SK-N-SH (cell line): ENCODE data around the gene PA2G4. TPM values are rescaled to one million over a fixed set of nuclear protein-coding genes. Genes with fewer than 3 reads are reported as not detected.

Experiments used
- CTCF ChIA-PET: fragments of 300-600, 350-600 bp; formaldehyde crosslinking; extraction: SDS; loops from one replicate; lab custom pipeline; 2021; lab: Yijun Ruan, JAX
- POLR2A ChIA-PET: fragments of 350-600 bp; sonication (Branson Sonifier 250); formaldehyde crosslinking; extraction: SDS; loops from one replicate; lab custom pipeline; 2020; ENCODE audit warnings: antibody characterized with exemption, inconsistent platforms; lab: Yijun Ruan, JAX
- DNase-seq: peaks from one replicate; pipeline ENCODE4 v3.0.0; 2012
- H2AFZ ChIP-seq: fragments of 200-600 bp; sonication (generic); 2 replicates; pipeline ENCODE4 v1.8.1; 2016; ENCODE audit warnings: antibody characterized with exemption, mild to moderate bottlenecking, low read depth
- H3F3A ChIP-seq: fragments of 200-600 bp; sonication (generic); replicated peaks from 2 replicates; pipeline ENCODE3; 2016; ENCODE audit warnings: antibody characterized with exemption, mild to moderate bottlenecking; ENCODE audit not compliant: insufficient read depth
- H3K27ac ChIP-seq, 2 experiments: fragments of 200-500 bp in 1 of 2; fragments of 200-600 bp in 1 of 2; sonication (Bioruptor generic) in 1 of 2; sonication (generic), shearing (Covaris generic) in 1 of 2; 2 replicates each; pipeline versions ENCODE4 v1.5.1 to v1.6.1; 2014 to 2016; ENCODE audit warnings: low read depth in 2 of 2, inconsistent platforms in 1 of 2, low read length in 1 of 2, mild to moderate bottlenecking in 1 of 2, mixed read lengths in 1 of 2
- H3K27me3 ChIP-seq: fragments of 200-600 bp; sonication (generic), shearing (Covaris generic); 2 replicates; pipeline ENCODE4 v1.6.1; 2016; ENCODE audit warnings: mixed run types; ENCODE audit not compliant: insufficient read depth
- H3K36me3 ChIP-seq, 2 experiments: fragments of 200-500 bp in 1 of 2; fragments of 200-600 bp in 1 of 2; sonication (Bioruptor generic) in 1 of 2; sonication (generic) in 1 of 2; replicated peaks in 1 of 2; 2 replicates each; pipeline versions ENCODE3 to v1.5.1; 2014 to 2016; ENCODE audit warnings: low read length in 1 of 2, mild to moderate bottlenecking in 1 of 2; ENCODE audit not compliant: insufficient read depth in 2 of 2, control insufficient read depth in 1 of 2
- H3K4me1 ChIP-seq, 2 experiments: fragments of 200-500 bp in 1 of 2; fragments of 200-600 bp in 1 of 2; sonication (Bioruptor generic) in 1 of 2; sonication (generic), shearing (Covaris generic) in 1 of 2; 2 replicates each; pipeline versions ENCODE4 v1.5.1 to v1.6.1; 2014 to 2016; ENCODE audit warnings: low read depth in 1 of 2, low read length in 1 of 2, mixed run types in 1 of 2; ENCODE audit not compliant: insufficient read depth in 2 of 2, control insufficient read depth in 1 of 2
- H3K4me2 ChIP-seq: fragments of 200-600 bp; sonication (generic), shearing (Covaris generic); 2 replicates; pipeline ENCODE4 v1.6.1; 2017; ENCODE audit warnings: mixed run types
- H3K4me3 ChIP-seq, 2 experiments: fragments of 200-500 bp in 1 of 2; fragments of 200-600 bp in 1 of 2; sonication (Bioruptor generic) in 1 of 2; sonication (generic), shearing (Covaris generic) in 1 of 2; 2 replicates each; pipeline versions ENCODE4 v1.5.1 to v1.8.1; 2014 to 2016; ENCODE audit warnings: low read depth in 2 of 2, inconsistent platforms in 1 of 2, low read length in 1 of 2, mild to moderate bottlenecking in 1 of 2, mixed read lengths in 1 of 2, moderate library complexity in 1 of 2
- H3K79me2 ChIP-seq: fragments of 200-600 bp; sonication (generic); 2 replicates; pipeline ENCODE4 v1.8.1; 2017; ENCODE audit warnings: mild to moderate bottlenecking; ENCODE audit not compliant: insufficient read depth
- H3K9ac ChIP-seq: fragments of 200-600 bp; sonication (generic); 2 replicates; pipeline ENCODE4 v1.6.1; 2017; ENCODE audit warnings: mixed run types
- H3K9me2 ChIP-seq: fragments of 200-600 bp; sonication (generic); 2 replicates; pipeline ENCODE4 v1.6.1; 2017; ENCODE audit warnings: mixed run types
- H3K9me3 ChIP-seq: fragments of 200-600 bp; sonication (generic); 2 replicates; pipeline ENCODE4 v1.6.1; 2017; ENCODE audit warnings: mixed run types, mild to moderate bottlenecking, moderate library complexity
- H4K20me1 ChIP-seq: fragments of 200-600 bp; sonication (generic); 2 replicates; pipeline ENCODE4 v1.6.1; 2017; ENCODE audit warnings: mild to moderate bottlenecking, mixed run types; ENCODE audit not compliant: insufficient read depth
- CHD2 ChIP-seq: fragments of 150-350 bp; IDR thresholded peaks from 2 replicates; pipeline ENCODE4 v1.6.1; 2018; ENCODE audit warnings: low read length; ENCODE audit not compliant: partially characterized antibody
- CTCF ChIP-seq: fragments of 200-600 bp; sonication (generic); IDR thresholded peaks from 2 replicates; pipeline ENCODE4 v1.6.1; 2017; ENCODE audit warnings: antibody characterized with exemption, mild to moderate bottlenecking, moderate library complexity
- ELF1 ChIP-seq: IDR thresholded peaks from 2 replicates; pipeline ENCODE4 v1.4.0; 2012
- EZH2phosphoT487 ChIP-seq: fragments of 200-600 bp; sonication (generic); IDR thresholded peaks from 2 replicates; pipeline ENCODE4 v1.6.1; 2017; ENCODE audit warnings: low read depth, mixed run types, mild to moderate bottlenecking, antibody characterized with exemption, moderate library complexity, borderline replicate concordance
- FOXM1 ChIP-seq: IDR thresholded peaks from 2 replicates; pipeline ENCODE4 v1.4.0; 2012; ENCODE audit warnings: low read depth, mild to moderate bottlenecking
- GABPA ChIP-seq: IDR thresholded peaks from 2 replicates; pipeline ENCODE4 v1.4.0; 2012; ENCODE audit warnings: low read depth, mild to moderate bottlenecking
- IRF3 ChIP-seq: fragments of 150-350 bp; IDR thresholded peaks from 2 replicates; pipeline ENCODE4 v1.6.1; 2016; ENCODE audit warnings: mild to moderate bottlenecking, low read depth, low read length
- MEF2A ChIP-seq: IDR thresholded peaks from 2 replicates; pipeline ENCODE4 v1.4.0; 2012; ENCODE audit warnings: low read depth, borderline replicate concordance
- PBX3 ChIP-seq: IDR thresholded peaks from 2 replicates; pipeline ENCODE4; 2012
- RCOR1 ChIP-seq: fragments of 150-350 bp; IDR thresholded peaks from 2 replicates; pipeline ENCODE4 v1.6.1; 2017; ENCODE audit warnings: antibody characterized with exemption, low read length
- RXRA ChIP-seq: IDR thresholded peaks from 2 replicates; pipeline ENCODE4 v1.4.0; 2012; ENCODE audit warnings: low read depth, mild to moderate bottlenecking, borderline replicate concordance
- TAF1 ChIP-seq: IDR thresholded peaks from 2 replicates; pipeline ENCODE4 v1.6.1; 2012; ENCODE audit warnings: low read depth, mild to moderate bottlenecking, low read length, moderate library complexity, borderline replicate concordance
- TEAD4 ChIP-seq: IDR thresholded peaks from 2 replicates; pipeline ENCODE4 v1.4.0; 2012; ENCODE audit warnings: mild to moderate bottlenecking, borderline replicate concordance; ENCODE audit not compliant: insufficient read depth
- USF2 ChIP-seq: fragments of 150-350 bp; IDR thresholded peaks from 2 replicates; pipeline ENCODE4 v1.6.1; 2017; ENCODE audit warnings: antibody characterized with exemption, low read length, low read depth, borderline replicate concordance
- YY1 ChIP-seq: IDR thresholded peaks from 2 replicates; pipeline ENCODE4 v1.4.0; 2012; ENCODE audit warnings: low read depth, mild to moderate bottlenecking
- WGBS: methylation state at CpG from one replicate; pipeline ENCODE4 v1.1.6; 2017; ENCODE audit warnings: low lambda C conversion rate; 5-methylcytosine and 5-hydroxymethylcytosine counted together
- polyA plus RNA-seq, 3 experiments: library from polyadenylated mRNA; depleted of rRNA; stranded (reverse); fragments of >200 nt; gene quantifications; 2 replicates each; pipeline ENCODE4 v1.2.3, GENCODE V29; 2012

Gene PA2G4
- polyA plus RNA-seq, 1 of the 3 experiments (the other 2 are of a cell fraction) = 207 TPM

- peaks cover 8 to 10% of the 10 kb centered on the region in 2 experiments; a peak in 3 of 4 replicates for H3K4me1 ChIP-seq
- no peak overlapping the region for H3K4me2 ChIP-seq
- CTCF ChIA-PET = no interaction called here
- no peaks in the 10 kb centered on the region for H3K9me3 ChIP-seq
- peaks cover 51% of the 10 kb centered on the region for H3F3A ChIP-seq
- H3K27me3 ChIP-seq = no peaks in the 10 kb centered on the region
- H4K20me1 ChIP-seq = peaks cover 3% of the 10 kb centered on the region; the same call in 1 of the 2 replicates
- no peak overlapping the region for H2AFZ ChIP-seq
- H3K9ac ChIP-seq = no peak overlapping the region
- no peaks in the 10 kb centered on the region for H3K9me2 ChIP-seq
- WGBS = 97% methylated on average over 1 of the region's 1 CpG
- H3K79me2 ChIP-seq = peaks cover 21% of the 10 kb centered on the region
- POLR2A ChIA-PET = interaction anchor here (0.7 kb wide), 1 partner anchor 56 kb away, joined by 3 read pairs; no protein-coding TSS in a partner anchor
- TF ChIP-seq PBX3 = no peak
- TF ChIP-seq EZH2phosphoT487 = no peak
- TF ChIP-seq GABPA = no peak
- no peak for TF ChIP-seq USF2
- TF ChIP-seq YY1 = no peak
- no peak for TF ChIP-seq ELF1
- no peak for TF ChIP-seq RXRA
- no peak for TF ChIP-seq FOXM1
- TF ChIP-seq TAF1 = no peak
- H3K36me3 ChIP-seq = peaks cover 40 to 44% of the 10 kb centered on the region in 2 experiments
- DNase-seq = no peak
- H3K27ac ChIP-seq = peak overlapping the region in 1 of 2 experiments; percentile 10; a peak in 1 of 4 replicates
- H3K4me3 ChIP-seq = no peak overlapping the region
Measured at GRCh38 chr12:56114084-56114483, 9.7 kb downstream of the PA2G4 start.

GRCh38 chr12:56115329-56115728, 11.0 kb downstream of the PA2G4 start:
- Histone ChIP-seq H2AFZ (peak overlapping the region; percentile 96), H3K9me2 (no peaks in the 10 kb centered on the region), H3K27ac (peak overlapping the region; percentile 93 to 95), H3K36me3 (peaks cover 34 to 40% of the 10 kb centered on the region in 2 experiments), H3K27me3 (no peaks in the 10 kb centered on the region), H3K4me2 (peak overlapping the region; percentile 93), H3K79me2 (peaks cover 33% of the 10 kb centered on the region), H3K9me3 (no peaks in the 10 kb centered on the region), H3K4me3 (peak overlapping the region; percentile 89 to 94), H3F3A (peaks cover 54% of the 10 kb centered on the region), H3K9ac (peak overlapping the region; percentile 97), H4K20me1 (peaks cover 3% of the 10 kb centered on the region; the same call in 1 of the 2 replicates), H3K4me1 (peaks cover 18 to 20% of the 10 kb centered on the region in 2 experiments; a peak in 3 of 4 replicates)
- 32% methylated on average over 10 of the region's 10 CpGs for WGBS
- POLR2A ChIA-PET = interaction anchor here (1.1 to 2.5 kb wide), 2 partner anchors 8 to 11 kb away, joined by 3 to 33 read pairs; partner anchors contain the start of gene PA2G4
- no peak for DNase-seq
- CTCF ChIA-PET = interaction anchor here (0.9 to 16.0 kb wide), 5 partner anchors 11 to 75 kb away, joined by 3 to 272 read pairs (median 4); partner anchors contain the start of genes ERBB3, PA2G4 and SMARCC2
- TF ChIP-seq RXRA = no peak
- TF ChIP-seq MEF2A = no peak
- no peak for TF ChIP-seq FOXM1
- no peak for TF ChIP-seq CHD2
- TF ChIP-seq TEAD4 = no peak
- TF ChIP-seq USF2 = no peak
- no peak for TF ChIP-seq RCOR1
- no peak for TF ChIP-seq CTCF
- no peak for TF ChIP-seq IRF3
